NCI-H2081 treated with DMSO at 0.1 percent for 48 hours (cell line): Measurements from ENCODE around the gene NUTM1.
"Not testable (repeated sequence)": the region's sequence is repeated elsewhere in the genome, so short reads cannot be mapped to it uniquely, and the experiment has no call there.

ENCODE experiments used
- DNase-seq: peaks from one replicate; lab custom pipeline; 2025; lab: John Stamatoyannopoulos, UW

The NUTM1 gene

GRCh38 chr15:34336231-34336990, 6.7 kb upstream of the NUTM1 start:
- DNase-seq: no peak

GRCh38 chr15:34336991-34337556, 6.0 kb upstream of the NUTM1 start:
- no peak for DNase-seq

- DNase-seq: peak; percentile 42
Observed at GRCh38 chr15:34337557-34338306, 5.4 kb upstream of the NUTM1 start, which contains the start of gene SLC12A6. Gene SLC12A6 (minus strand): TSS chr15:34337781. CDS start chr15:34336680, 1,101 bp downstream.

GRCh38 chr15:34338347-34338746, 4.8 kb upstream of the NUTM1 start:
- DNase-seq: no peak

- no peak for DNase-seq
Observed at GRCh38 chr15:34339946-34340345, 3.2 kb upstream of the NUTM1 start.

GRCh38 chr15:34341381-34342212, 1.5 kb upstream of the NUTM1 start:
- no peak for DNase-seq

- not testable (repeated sequence) for DNase-seq
Observed at GRCh38 chr15:34342213-34342736, 840 bp upstream of the NUTM1 start.

GRCh38 chr15:34347951-34348638, 5.0 kb downstream of the NUTM1 start:
- DNase-seq: no peak

GRCh38 chr15:34348735-34349300, 5.7 kb downstream of the NUTM1 start:
- DNase-seq: no peak

- no peak for DNase-seq
Observed at GRCh38 chr15:34349769-34350168, 6.7 kb downstream of the NUTM1 start.

GRCh38 chr15:34352996-34353395, 9.9 kb downstream of the NUTM1 start:
- DNase-seq: not testable (repeated sequence)

- no peak for DNase-seq
Observed at GRCh38 chr15:34353627-34354026, 10.5 kb downstream of the NUTM1 start.

- DNase-seq: no peak
Observed at GRCh38 chr15:34354286-34354685, 11.2 kb downstream of the NUTM1 start.

- no peak for DNase-seq
Observed at GRCh38 chr15:34355241-34355640, 12.1 kb downstream of the NUTM1 start.

- DNase-seq: no peak
Observed at GRCh38 chr15:34357653-34358052, 14.5 kb downstream of the NUTM1 start.

GRCh38 chr15:34358367-34358766, 15.3 kb downstream of the NUTM1 start:
- no peak for DNase-seq

GRCh38 chr15:34358948-34359347, 15.8 kb downstream of the NUTM1 start:
- DNase-seq: no peak

GRCh38 chr15:34359416-34359815, 16.3 kb downstream of the NUTM1 start:
- no peak for DNase-seq

GRCh38 chr15:34360298-34360697, 17.2 kb downstream of the NUTM1 start:
- no peak for DNase-seq

- DNase-seq: no peak
Observed at GRCh38 chr15:34361278-34361677, 18.2 kb downstream of the NUTM1 start.
